ENCODE results near the gene EPB41L3. TPM values are rescaled to one million over a fixed set of nuclear protein-coding genes. Genes with fewer than 3 reads are reported as not detected.

EPB41L3 gene
- total RNA-seq, 2 experiments from 2014 or later, result 0.31 TPM; not detected in 1

- TF ChIP-seq CTCF (IDR thresholded peaks at IDR 0.05), result no peak
- H3K9me3 Mint-ChIP-seq, result no peaks in the 10 kb centered on the region
- ATAC-seq (no peak), DNase-seq (no peak)
- no peaks in the 10 kb centered on the region for H3K36me3 Mint-ChIP-seq (ENCODE audit: low read depth)
- H3K4me1 Mint-ChIP-seq (ENCODE audit: low read depth), result no peaks in the 10 kb centered on the region
- no peak overlapping the region for H3K4me3 Mint-ChIP-seq
- ChIA-PET POLR2A (no interaction called here), CTCF (no interaction called here)
- intact Hi-C loops (cut with micrococcal nuclease), result no loop called here
- no peak overlapping the region for H3K27ac Mint-ChIP-seq
- peaks cover 9% of the 10 kb centered on the region for H3K27me3 Mint-ChIP-seq
Observed at GRCh38 chr18:5510135-5510846, 33.5 kb downstream of the EPB41L3 start.

- no peak for TF ChIP-seq CTCF (IDR thresholded peaks at IDR 0.05)
- ChIA-PET CTCF (no interaction called here), POLR2A (no interaction called here)
- H3K4me3 Mint-ChIP-seq, result no peak overlapping the region
- no peaks in the 10 kb centered on the region for H3K4me1 Mint-ChIP-seq (ENCODE audit: low read depth)
- intact Hi-C loops (cut with micrococcal nuclease), result no loop called here
- ATAC-seq (no peak), DNase-seq (no peak)
- no peak overlapping the region for H3K27ac Mint-ChIP-seq
- peaks cover 12% of the 10 kb centered on the region for H3K27me3 Mint-ChIP-seq
- no peaks in the 10 kb centered on the region for H3K9me3 Mint-ChIP-seq
- no peaks in the 10 kb centered on the region for H3K36me3 Mint-ChIP-seq (ENCODE audit: low read depth)
Observed at GRCh38 chr18:5508821-5509220, 35.0 kb downstream of the EPB41L3 start.

DNA sequence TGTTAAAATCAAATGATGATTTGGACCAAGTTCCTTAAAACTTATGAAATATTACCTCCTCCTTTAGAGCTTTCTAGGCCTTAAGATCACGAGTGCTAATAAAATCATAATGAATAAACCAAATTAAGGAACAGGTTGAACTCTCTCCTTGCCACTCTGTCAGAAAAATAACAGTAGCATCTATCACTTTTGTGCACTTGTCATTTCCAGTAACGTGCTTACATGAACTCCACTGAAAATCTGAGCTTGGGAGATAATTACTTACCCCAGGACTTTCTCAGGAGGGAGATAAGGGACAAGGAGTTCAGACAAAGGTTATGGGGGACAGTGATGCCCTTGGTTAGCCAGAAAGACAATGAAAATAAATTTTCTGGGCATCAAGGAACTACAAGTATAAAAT, 36.0 kb downstream of the EPB41L3 start:
- no peak overlapping the region for H3K4me3 Mint-ChIP-seq
- H3K9me3 Mint-ChIP-seq, result no peaks in the 10 kb centered on the region
- DNase-seq (no peak), ATAC-seq (no peak)
- H3K36me3 Mint-ChIP-seq (ENCODE audit: low read depth), result no peaks in the 10 kb centered on the region
- ChIA-PET POLR2A (interaction anchor here (0.6 kb wide), 1 partner anchor 329 kb away, joined by 3 read pairs; no protein-coding TSS in a partner anchor), CTCF (no interaction called here)
- no peak overlapping the region for H3K27ac Mint-ChIP-seq
- no peaks in the 10 kb centered on the region for H3K4me1 Mint-ChIP-seq (ENCODE audit: low read depth)
- peaks cover 12% of the 10 kb centered on the region for H3K27me3 Mint-ChIP-seq
- intact Hi-C loops (cut with micrococcal nuclease), result no loop called here
- no peak for TF ChIP-seq CTCF (IDR thresholded peaks at IDR 0.05)

- H3K4me3 Mint-ChIP-seq, result no peak overlapping the region
- H3K4me1 Mint-ChIP-seq (ENCODE audit: low read depth), result no peaks in the 10 kb centered on the region
- no peak overlapping the region for H3K27ac Mint-ChIP-seq
- intact Hi-C loops (cut with micrococcal nuclease), result no loop called here
- CTCF ChIA-PET, result no interaction called here
- TF ChIP-seq CTCF (IDR thresholded peaks at IDR 0.05), result no peak
- POLR2A ChIA-PET, result no interaction called here
- ATAC-seq (no peak), DNase-seq (no peak)
- H3K27me3 Mint-ChIP-seq, result peaks cover 12% of the 10 kb centered on the region
- H3K9me3 Mint-ChIP-seq, result no peaks in the 10 kb centered on the region
- H3K36me3 Mint-ChIP-seq (ENCODE audit: low read depth), result no peaks in the 10 kb centered on the region
Observed at GRCh38 chr18:5506174-5506573, 37.6 kb downstream of the EPB41L3 start.

DNA sequence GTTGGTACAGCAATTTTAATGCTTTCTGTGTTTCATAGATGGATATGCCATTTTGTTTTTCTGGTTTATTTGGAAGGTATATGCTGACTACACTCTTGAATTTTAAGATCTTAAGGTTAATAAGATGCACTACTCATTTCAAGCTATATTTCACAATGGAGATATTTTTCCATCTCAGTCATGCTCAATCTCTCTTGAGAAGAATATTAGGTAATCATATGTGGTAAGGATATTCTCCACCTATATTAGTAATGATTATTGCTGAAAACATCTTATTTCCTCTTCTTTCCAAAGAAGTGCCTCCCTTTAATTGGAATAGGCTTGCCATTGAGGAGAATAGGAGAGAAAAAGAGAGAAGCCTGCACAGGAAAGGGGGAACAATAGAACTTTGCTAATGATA, 40.1 kb downstream of the EPB41L3 start:
- Mint-ChIP-seq H3K4me1 (ENCODE audit: low read depth) (no peaks in the 10 kb centered on the region), H3K27ac (no peak overlapping the region), H3K27me3 (peaks cover 18% of the 10 kb centered on the region), H3K36me3 (ENCODE audit: low read depth) (no peaks in the 10 kb centered on the region), H3K4me3 (no peak overlapping the region), H3K9me3 (no peaks in the 10 kb centered on the region)
- ATAC-seq (no peak), DNase-seq (no peak)
- POLR2A ChIA-PET, result no interaction called here
- CTCF ChIA-PET, result no interaction called here
- intact Hi-C loops (cut with micrococcal nuclease), result no loop called here
- no peak for TF ChIP-seq CTCF (IDR thresholded peaks at IDR 0.05)
